ENCODE results near the gene POLR1E.

GRCh38 chr9:37454238-37454637 lies 31.5 kb upstream of the POLR1E start:
- TF ChIP-seq CTCF (conservative IDR thresholded peaks at IDR 0.05), result no peak
- no peak for TF ChIP-seq EZH2 (IDR thresholded peaks at IDR 0.05; ENCODE audit: low read depth)
